ENCODE results near the gene DIO1.

DNA sequence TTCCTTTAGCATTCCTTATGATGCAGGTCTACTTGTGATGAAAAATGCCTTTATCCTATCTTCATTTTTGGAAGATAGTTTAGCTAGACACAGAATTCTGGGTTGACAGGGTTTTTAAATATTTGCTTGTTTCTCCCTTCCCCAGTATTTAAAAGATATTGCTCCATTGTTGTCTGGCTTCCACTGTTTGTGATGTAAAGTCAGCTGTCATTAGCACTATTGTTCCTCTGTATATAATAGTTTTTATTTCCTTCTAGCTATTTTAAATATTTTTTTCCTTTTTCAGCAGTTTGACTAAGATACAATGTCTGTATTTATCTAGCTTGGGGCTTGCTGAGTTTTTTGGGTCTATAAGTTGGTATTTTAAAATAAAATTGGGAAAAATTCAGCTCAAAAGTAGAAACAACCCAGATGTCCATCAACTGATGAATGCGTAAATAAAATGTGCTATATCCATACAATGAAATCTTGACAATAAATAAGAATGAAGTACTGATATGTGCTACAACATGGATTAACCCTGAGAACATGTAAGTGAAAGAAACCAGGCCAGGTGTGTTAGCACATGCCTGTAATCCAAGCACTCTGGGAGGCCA is 40.3 kb downstream of the DIO1 start:
- TF ChIP-seq, protein P1, sequence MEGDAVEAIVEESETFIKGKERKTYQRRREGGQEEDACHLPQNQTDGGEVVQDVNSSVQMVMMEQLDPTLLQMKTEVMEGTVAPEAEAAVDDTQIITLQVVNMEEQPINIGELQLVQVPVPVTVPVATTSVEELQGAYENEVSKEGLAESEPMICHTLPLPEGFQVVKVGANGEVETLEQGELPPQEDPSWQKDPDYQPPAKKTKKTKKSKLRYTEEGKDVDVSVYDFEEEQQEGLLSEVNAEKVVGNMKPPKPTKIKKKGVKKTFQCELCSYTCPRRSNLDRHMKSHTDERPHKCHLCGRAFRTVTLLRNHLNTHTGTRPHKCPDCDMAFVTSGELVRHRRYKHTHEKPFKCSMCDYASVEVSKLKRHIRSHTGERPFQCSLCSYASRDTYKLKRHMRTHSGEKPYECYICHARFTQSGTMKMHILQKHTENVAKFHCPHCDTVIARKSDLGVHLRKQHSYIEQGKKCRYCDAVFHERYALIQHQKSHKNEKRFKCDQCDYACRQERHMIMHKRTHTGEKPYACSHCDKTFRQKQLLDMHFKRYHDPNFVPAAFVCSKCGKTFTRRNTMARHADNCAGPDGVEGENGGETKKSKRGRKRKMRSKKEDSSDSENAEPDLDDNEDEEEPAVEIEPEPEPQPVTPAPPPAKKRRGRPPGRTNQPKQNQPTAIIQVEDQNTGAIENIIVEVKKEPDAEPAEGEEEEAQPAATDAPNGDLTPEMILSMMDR (IDR thresholded peaks at IDR 0.05; ENCODE audit: control extremely low read depth in 1 of 3, insufficient read depth in 1 of 3, low read depth in 1 of 3, low read length in 3 of 3): no peak
- no peak for TF ChIP-seq TAF1 (IDR thresholded peaks at IDR 0.05; ENCODE audit: low read depth, low read length)
- TF ChIP-seq TCF12 (IDR thresholded peaks at IDR 0.05; ENCODE audit: low read depth, low read length): no peak
- TF ChIP-seq SP2 (IDR thresholded peaks at IDR 0.05; ENCODE audit: low read length): no peak
- no peak for TF ChIP-seq ASH2L (IDR thresholded peaks at IDR 0.05; ENCODE audit: low read length)
- no peak for TF ChIP-seq SAP30 (IDR thresholded peaks at IDR 0.05; ENCODE audit: insufficient read depth, insufficient replicate concordance, low read length)
- TF ChIP-seq BRCA1 (IDR thresholded peaks at IDR 0.05; ENCODE audit: low read depth, low read length): no peak
- TF ChIP-seq, protein P2, sequence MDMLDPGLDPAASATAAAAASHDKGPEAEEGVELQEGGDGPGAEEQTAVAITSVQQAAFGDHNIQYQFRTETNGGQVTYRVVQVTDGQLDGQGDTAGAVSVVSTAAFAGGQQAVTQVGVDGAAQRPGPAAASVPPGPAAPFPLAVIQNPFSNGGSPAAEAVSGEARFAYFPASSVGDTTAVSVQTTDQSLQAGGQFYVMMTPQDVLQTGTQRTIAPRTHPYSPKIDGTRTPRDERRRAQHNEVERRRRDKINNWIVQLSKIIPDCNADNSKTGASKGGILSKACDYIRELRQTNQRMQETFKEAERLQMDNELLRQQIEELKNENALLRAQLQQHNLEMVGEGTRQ (IDR thresholded peaks at IDR 0.05; ENCODE audit: low read length): no peak
- no peak for TF ChIP-seq RAD21 (IDR thresholded peaks at IDR 0.05 in 1 of 2, conservative IDR thresholded peaks at IDR 0.05 in 1 of 2; ENCODE audit: low read depth in 2 of 2, low read length in 2 of 2)
- no peak for TF ChIP-seq EP300 (IDR thresholded peaks at IDR 0.05; ENCODE audit: borderline replicate concordance in 1 of 2, low read depth in 2 of 2, low read length in 2 of 2)
- no peak for TF ChIP-seq TEAD4 (IDR thresholded peaks at IDR 0.05; ENCODE audit: low read depth, low read length)

Measured in H1 (cell line).